Measurements from ENCODE around the gene STN1.
A peak's percentile ranks its signal among the peaks of the same experiment; 100 is the strongest.

The STN1 gene

GRCh38 chr10:103894441-103894864 lies 23.5 kb downstream of the STN1 start:
- no peak for DNase-seq (ENCODE audit: low spot score)

- no peak for DNase-seq (ENCODE audit: low spot score)
Observed at GRCh38 chr10:103893817-103894216, 24.2 kb downstream of the STN1 start.

GRCh38 chr10:103892181-103892580 lies 25.8 kb downstream of the STN1 start:
- no peak for DNase-seq (ENCODE audit: low spot score)

- DNase-seq (ENCODE audit: low spot score): no peak
Observed at GRCh38 chr10:103890688-103891087, 27.3 kb downstream of the STN1 start.

GRCh38 chr10:103890194-103890658 lies 27.8 kb downstream of the STN1 start:
- DNase-seq (ENCODE audit: low spot score): no peak

GRCh38 chr10:103889121-103889720 lies 28.8 kb downstream of the STN1 start:
- no peak for DNase-seq (ENCODE audit: low spot score)

GRCh38 chr10:103888113-103888841 lies 29.7 kb downstream of the STN1 start:
- DNase-seq (ENCODE audit: low spot score): peak; percentile 33

GRCh38 chr10:103885617-103886016 lies 32.4 kb downstream of the STN1 start:
- no peak for DNase-seq (ENCODE audit: low spot score)

- peak; percentile 64 for DNase-seq (ENCODE audit: low spot score)
Observed at GRCh38 chr10:103884681-103885139, 33.3 kb downstream of the STN1 start.

GRCh38 chr10:103882285-103883007 lies 35.5 kb downstream of the STN1 start:
- DNase-seq (ENCODE audit: low spot score): no peak

- no peak for DNase-seq (ENCODE audit: low spot score)
Observed at GRCh38 chr10:103881416-103882284, 36.3 kb downstream of the STN1 start.

- no peak for DNase-seq (ENCODE audit: low spot score)
Observed at GRCh38 chr10:103879831-103880230, 38.2 kb downstream of the STN1 start.

- no peak for DNase-seq (ENCODE audit: low spot score)
Observed at GRCh38 chr10:103879409-103879808, 38.6 kb downstream of the STN1 start.

GRCh38 chr10:103877861-103878260 lies 40.1 kb downstream of the STN1 start:
- DNase-seq (ENCODE audit: low spot score): no peak

- DNase-seq (ENCODE audit: low spot score): no peak
Observed at GRCh38 chr10:103876155-103876554, 41.8 kb downstream of the STN1 start.

- no peak for DNase-seq (ENCODE audit: low spot score)
Observed at GRCh38 chr10:103874730-103875129, 43.3 kb downstream of the STN1 start.

- DNase-seq (ENCODE audit: low spot score): no peak
Observed at GRCh38 chr10:103872137-103872931, 45.6 kb downstream of the STN1 start.

- DNase-seq (ENCODE audit: low spot score): no peak
Observed at GRCh38 chr10:103871006-103871405, 47.0 kb downstream of the STN1 start.

- DNase-seq (ENCODE audit: low spot score): no peak
Observed at GRCh38 chr10:103870516-103870915, 47.5 kb downstream of the STN1 start.

GRCh38 chr10:103869336-103869735 lies 48.6 kb downstream of the STN1 start:
- no peak for DNase-seq (ENCODE audit: low spot score)

- DNase-seq (ENCODE audit: low spot score): no peak
Observed at GRCh38 chr10:103868200-103868599, 49.8 kb downstream of the STN1 start.

Data from D341Med (cell line).